ENCODE measurements around the gene DZIP3. TPM values are rescaled to one million over a fixed set of nuclear protein-coding genes. Genes with fewer than 3 reads are reported as not detected.

Gene DZIP3
- total and polyA plus RNA-seq, 2 of the 13 experiments (the other 11 are each of a cell fraction or from before 2014, with no cell fraction given) = 11.3 to 17.3 TPM

DNA sequence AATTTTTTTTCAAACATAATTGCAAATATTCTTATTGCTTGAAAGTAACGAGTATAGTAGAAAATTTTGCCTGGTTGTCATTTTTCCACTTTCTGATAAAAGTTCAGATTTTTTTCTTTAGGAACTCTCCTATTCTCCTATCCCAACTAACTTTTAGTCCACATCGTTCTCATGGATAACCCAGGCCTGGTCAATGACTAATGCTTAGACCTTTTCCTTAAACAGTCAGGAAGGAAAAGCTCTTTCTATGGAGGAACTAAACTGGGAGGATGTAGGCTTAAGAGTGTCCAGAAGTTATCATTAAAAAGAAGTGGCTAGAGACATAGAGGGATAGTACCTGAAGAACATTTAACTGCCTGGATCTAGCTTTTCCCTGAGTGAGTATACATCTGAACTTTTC lies 27.0 kb upstream of the DZIP3 start:
- FAIRE-seq = no peak
- H4K20me1 ChIP-seq (ENCODE audit: insufficient read depth, low read length) = no peaks in the 10 kb centered on the region
- ATAC-seq = no peak
- H3K9ac ChIP-seq (ENCODE audit: insufficient read depth, low read depth, low read length) = no peak overlapping the region
- no peak overlapping the region for H3K27ac ChIP-seq (ENCODE audit: extremely low read length, insufficient read depth, low read length)
- intact Hi-C loops (cut with micrococcal nuclease; ENCODE audit: unreplicated experiment) = no loop called here
- no TSS peak for BruUV-seq (replicated peaks)
- H3K9me3 ChIP-seq (ENCODE audit: low read length) = no peaks in the 10 kb centered on the region
- TF ChIP-seq, protein P1, sequence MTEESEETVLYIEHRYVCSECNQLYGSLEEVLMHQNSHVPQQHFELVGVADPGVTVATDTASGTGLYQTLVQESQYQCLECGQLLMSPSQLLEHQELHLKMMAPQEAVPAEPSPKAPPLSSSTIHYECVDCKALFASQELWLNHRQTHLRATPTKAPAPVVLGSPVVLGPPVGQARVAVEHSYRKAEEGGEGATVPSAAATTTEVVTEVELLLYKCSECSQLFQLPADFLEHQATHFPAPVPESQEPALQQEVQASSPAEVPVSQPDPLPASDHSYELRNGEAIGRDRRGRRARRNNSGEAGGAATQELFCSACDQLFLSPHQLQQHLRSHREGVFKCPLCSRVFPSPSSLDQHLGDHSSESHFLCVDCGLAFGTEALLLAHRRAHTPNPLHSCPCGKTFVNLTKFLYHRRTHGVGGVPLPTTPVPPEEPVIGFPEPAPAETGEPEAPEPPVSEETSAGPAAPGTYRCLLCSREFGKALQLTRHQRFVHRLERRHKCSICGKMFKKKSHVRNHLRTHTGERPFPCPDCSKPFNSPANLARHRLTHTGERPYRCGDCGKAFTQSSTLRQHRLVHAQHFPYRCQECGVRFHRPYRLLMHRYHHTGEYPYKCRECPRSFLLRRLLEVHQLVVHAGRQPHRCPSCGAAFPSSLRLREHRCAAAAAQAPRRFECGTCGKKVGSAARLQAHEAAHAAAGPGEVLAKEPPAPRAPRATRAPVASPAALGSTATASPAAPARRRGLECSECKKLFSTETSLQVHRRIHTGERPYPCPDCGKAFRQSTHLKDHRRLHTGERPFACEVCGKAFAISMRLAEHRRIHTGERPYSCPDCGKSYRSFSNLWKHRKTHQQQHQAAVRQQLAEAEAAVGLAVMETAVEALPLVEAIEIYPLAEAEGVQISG (CRISPR knock-in tag; IDR thresholded peaks at IDR 0.05) = no peak
- TF ChIP-seq TBP (CRISPR knock-in tag; IDR thresholded peaks at IDR 0.05) (no peak), REXO4 (CRISPR knock-in tag; IDR thresholded peaks at IDR 0.05; ENCODE audit: borderline replicate concordance) (no peak), DPF2 (CRISPR knock-in tag; IDR thresholded peaks at IDR 0.05; ENCODE audit: borderline replicate concordance, low read depth) (no peak), TCF7L2 (IDR thresholded peaks at IDR 0.05; ENCODE audit: low read depth, low read length) (no peak)
- TF ChIP-seq, protein P2, sequence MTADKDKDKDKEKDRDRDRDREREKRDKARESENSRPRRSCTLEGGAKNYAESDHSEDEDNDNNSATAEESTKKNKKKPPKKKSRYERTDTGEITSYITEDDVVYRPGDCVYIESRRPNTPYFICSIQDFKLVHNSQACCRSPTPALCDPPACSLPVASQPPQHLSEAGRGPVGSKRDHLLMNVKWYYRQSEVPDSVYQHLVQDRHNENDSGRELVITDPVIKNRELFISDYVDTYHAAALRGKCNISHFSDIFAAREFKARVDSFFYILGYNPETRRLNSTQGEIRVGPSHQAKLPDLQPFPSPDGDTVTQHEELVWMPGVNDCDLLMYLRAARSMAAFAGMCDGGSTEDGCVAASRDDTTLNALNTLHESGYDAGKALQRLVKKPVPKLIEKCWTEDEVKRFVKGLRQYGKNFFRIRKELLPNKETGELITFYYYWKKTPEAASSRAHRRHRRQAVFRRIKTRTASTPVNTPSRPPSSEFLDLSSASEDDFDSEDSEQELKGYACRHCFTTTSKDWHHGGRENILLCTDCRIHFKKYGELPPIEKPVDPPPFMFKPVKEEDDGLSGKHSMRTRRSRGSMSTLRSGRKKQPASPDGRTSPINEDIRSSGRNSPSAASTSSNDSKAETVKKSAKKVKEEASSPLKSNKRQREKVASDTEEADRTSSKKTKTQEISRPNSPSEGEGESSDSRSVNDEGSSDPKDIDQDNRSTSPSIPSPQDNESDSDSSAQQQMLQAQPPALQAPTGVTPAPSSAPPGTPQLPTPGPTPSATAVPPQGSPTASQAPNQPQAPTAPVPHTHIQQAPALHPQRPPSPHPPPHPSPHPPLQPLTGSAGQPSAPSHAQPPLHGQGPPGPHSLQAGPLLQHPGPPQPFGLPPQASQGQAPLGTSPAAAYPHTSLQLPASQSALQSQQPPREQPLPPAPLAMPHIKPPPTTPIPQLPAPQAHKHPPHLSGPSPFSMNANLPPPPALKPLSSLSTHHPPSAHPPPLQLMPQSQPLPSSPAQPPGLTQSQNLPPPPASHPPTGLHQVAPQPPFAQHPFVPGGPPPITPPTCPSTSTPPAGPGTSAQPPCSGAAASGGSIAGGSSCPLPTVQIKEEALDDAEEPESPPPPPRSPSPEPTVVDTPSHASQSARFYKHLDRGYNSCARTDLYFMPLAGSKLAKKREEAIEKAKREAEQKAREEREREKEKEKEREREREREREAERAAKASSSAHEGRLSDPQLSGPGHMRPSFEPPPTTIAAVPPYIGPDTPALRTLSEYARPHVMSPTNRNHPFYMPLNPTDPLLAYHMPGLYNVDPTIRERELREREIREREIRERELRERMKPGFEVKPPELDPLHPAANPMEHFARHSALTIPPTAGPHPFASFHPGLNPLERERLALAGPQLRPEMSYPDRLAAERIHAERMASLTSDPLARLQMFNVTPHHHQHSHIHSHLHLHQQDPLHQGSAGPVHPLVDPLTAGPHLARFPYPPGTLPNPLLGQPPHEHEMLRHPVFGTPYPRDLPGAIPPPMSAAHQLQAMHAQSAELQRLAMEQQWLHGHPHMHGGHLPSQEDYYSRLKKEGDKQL (CRISPR knock-in tag; IDR thresholded peaks at IDR 0.05; ENCODE audit: low read depth) = no peak
- H3K79me2 ChIP-seq (ENCODE audit: insufficient read depth, low read length) = no peaks in the 10 kb centered on the region
- POLR2A ChIA-PET = no interaction called here
- H2AFZ ChIP-seq (ENCODE audit: low read length) = no peak overlapping the region
- peaks cover 0 to 24% of the 10 kb centered on the region in 2 experiments; a peak in 3 of 5 replicates for H3K36me3 ChIP-seq (replicated peaks in 1 of 2; ENCODE audit: control insufficient read depth in 1 of 2, insufficient read depth in 2 of 2, low read length in 2 of 2)
- H3K4me1 ChIP-seq (ENCODE audit: insufficient read depth, low read length) = no peaks in the 10 kb centered on the region
- no peaks in the 10 kb centered on the region for H3K27me3 ChIP-seq (ENCODE audit: control insufficient read depth in 1 of 2, insufficient read depth in 2 of 2, low read length in 2 of 2)
- no peak overlapping the region for H3K4me3 ChIP-seq (replicated peaks in 1 of 3; ENCODE audit: insufficient read depth in 1 of 3, low read depth in 2 of 3, low read length in 3 of 3)
- no peak overlapping the region for H3K4me2 ChIP-seq (ENCODE audit: low read depth, low read length)
- no peak for DNase-seq (ENCODE audit: low spot score)
- WGBS (ENCODE audit: low lambda C conversion rate) = 97% methylated on average over 2 of the region's 2 CpGs
- CTCF ChIA-PET (ENCODE audit: low intra/inter-chr PET ratio, low total read pairs) = no interaction called here
- in situ Hi-C loops (cut with HindIII; ENCODE audit: extremely low pct_ligation_motif_present, low pct_unique_long_range_greater_than_20kb) = no loop called here
